K562 (cell line): Measurements from ENCODE around the gene IPO8. TPM values are rescaled to one million over a fixed set of nuclear protein-coding genes. Genes with fewer than 3 reads are reported as not detected.
A peak's percentile ranks its signal among the peaks of the same experiment; 100 is the strongest.

Experiments
- ATF1 ChIP-seq, 2 experiments: fragments of 450-650 bp in 1 of 2; IDR thresholded peaks; 2 replicates each; pipeline ENCODE4 v1.6.1; 2016; ENCODE audit warnings: missing compliant biosample characterization in 1 of 2, missing genetic modification characterization in 1 of 2
- EGR1 ChIP-seq: fragments of 450-650 bp; conservative IDR thresholded peaks from 2 replicates; pipeline ENCODE4 v1.6.1; 2017; ENCODE audit warnings: mild to moderate bottlenecking
- FOXK2 ChIP-seq, 2 experiments: fragments of 450-650 bp; IDR thresholded peaks in 1 of 2; conservative IDR thresholded peaks in 1 of 2; 2 replicates each; pipeline ENCODE4 v1.6.1; 2016; ENCODE audit warnings: low read depth in 2 of 2, mild to moderate bottlenecking in 1 of 2
- GABPA ChIP-seq: fragments of 200-800 bp; sonication (Bioruptor generic); conservative IDR thresholded peaks from 2 replicates; pipeline ENCODE4 v1.6.1; 2016; ENCODE audit warnings: low read depth, missing genetic modification characterization, missing compliant biosample characterization
- GTF2E2 ChIP-seq: fragments of 200-800 bp; sonication (Bioruptor generic); IDR thresholded peaks from 2 replicates; pipeline ENCODE4 v1.6.1; 2016; ENCODE audit warnings: missing genetic modification characterization, missing compliant biosample characterization
- HCFC1 ChIP-seq: IDR thresholded peaks from 2 replicates; pipeline ENCODE4 v1.6.1; 2012; ENCODE audit warnings: low read depth, low read length, improper control_type of control experiment
- HNRNPL ChIP-seq: fragments of 200-400 bp; formaldehyde crosslinking; IDR thresholded peaks from 2 replicates; pipeline ENCODE4 v1.6.1; 2017; ENCODE audit warnings: low read depth, mild to moderate bottlenecking, low read length
- KAT8 ChIP-seq: fragments of 450-650 bp; IDR thresholded peaks from 2 replicates; pipeline ENCODE4 v1.6.1; 2016; ENCODE audit warnings: low read depth, mild to moderate bottlenecking
- MAFK ChIP-seq: IDR thresholded peaks from 2 replicates; pipeline ENCODE4 v1.6.1; 2011; ENCODE audit warnings: low read length, improper control_type of control experiment
- MYNN ChIP-seq, 2 experiments: sonication (generic); formaldehyde crosslinking in 1 of 2; IDR thresholded peaks; 2 replicates each; pipeline versions ENCODE4 v1.5.0 to v1.6.1; 2016 to 2020; ENCODE audit warnings: antibody characterized with exemption in 1 of 2, missing genetic modification reagents in 1 of 2
- RCOR1 ChIP-seq, 2 experiments: IDR thresholded peaks; 2 replicates each; pipeline ENCODE4 v1.6.1; 2012; ENCODE audit warnings: low read depth in 2 of 2, low read length in 2 of 2, borderline replicate concordance in 1 of 2, improper control_type of control experiment in 1 of 2
- SIX5 ChIP-seq, 2 experiments: IDR thresholded peaks; 2 replicates each; pipeline ENCODE4 v1.6.1; 2011; ENCODE audit warnings: low read length in 2 of 2, borderline replicate concordance in 1 of 2, low read depth in 1 of 2, mild to moderate bottlenecking in 1 of 2, moderate library complexity in 1 of 2; ENCODE audit not compliant: insufficient read depth in 1 of 2
- STAG1 ChIP-seq: sonication (generic); formaldehyde crosslinking; IDR thresholded peaks from 2 replicates; pipeline ENCODE4 v1.5.0; 2020; ENCODE audit warnings: missing genetic modification reagents, borderline replicate concordance
- TCF7L2 ChIP-seq: fragments of 150-350 bp; IDR thresholded peaks from 2 replicates; pipeline ENCODE4 v1.6.1; 2016; ENCODE audit warnings: low read depth, mild to moderate bottlenecking, low read length, moderate library complexity
- TOE1 ChIP-seq, 2 experiments: fragments of 450-650 bp in 1 of 2; sonication (generic) in 1 of 2; formaldehyde crosslinking in 1 of 2; IDR thresholded peaks; 2 replicates each; pipeline versions ENCODE4 v1.7.1 to v1.8.0; 2016 to 2022; ENCODE audit warnings: borderline replicate concordance in 2 of 2, mild to moderate bottlenecking in 2 of 2, antibody characterized with exemption in 1 of 2, inconsistent platforms in 1 of 2, low read depth in 1 of 2, missing genetic modification reagents in 1 of 2, moderate library complexity in 1 of 2
- XRCC5 ChIP-seq: fragments of 200-400 bp; formaldehyde crosslinking; IDR thresholded peaks from 2 replicates; pipeline ENCODE4 v1.6.1; 2017; ENCODE audit warnings: low read depth, mild to moderate bottlenecking, low read length
- polyA plus RNA-seq, 8 experiments: library from polyadenylated mRNA; depleted of rRNA in 4 of 8; stranded (reverse) in 5 of 8; unstranded in 3 of 8; fragments of >200 nt; fragmentation: Nextera tagmentation in 2 of 8; fragmentation: Illumina TruSeq in 1 of 8; extraction: Ambion mirVana in 2 of 8; extraction: Trizol in 1 of 8; gene quantifications; 2 replicates each; pipeline versions ENCODE4 v1.2.1 to v1.2.3, GENCODE V29; 2011 to 2014; ENCODE audit warnings: inconsistent platforms in 1 of 8, missing spikeins in 1 of 8
- total RNA-seq, 7 experiments: library from RNA; depleted of rRNA in 6 of 7; stranded (reverse); fragments of >200 nt in 6 of 7; fragmentation: Illumina TruSeq in 2 of 7; extraction: Trizol in 2 of 7; gene quantifications; 2 replicates each; pipeline versions ENCODE4 v1.2.1 to v1.2.3, GENCODE V29; 2011 to 2021; ENCODE audit warnings: low replicate concordance in 1 of 7
- TF ChIP-seq, protein P1 (sequence below): fragments of 450-650 bp; formaldehyde crosslinking; IDR thresholded peaks from 2 replicates; pipeline ENCODE4 v1.4.0; 2020; ENCODE audit warnings: mild to moderate bottlenecking
- TF ChIP-seq, protein P2 (sequence below), 2 experiments: fragments of 250-450 bp in 1 of 2; fragments of 450-650 bp in 1 of 2; sonication (Bioruptor Pico) in 1 of 2; IDR thresholded peaks; 2 replicates each; pipeline versions ENCODE4 v1.6.1 to v1.8.0; 2016 to 2021; ENCODE audit warnings: mild to moderate bottlenecking in 2 of 2, moderate library complexity in 2 of 2, missing compliant biosample characterization in 1 of 2, missing genetic modification characterization in 1 of 2
- TF ChIP-seq, protein P3 (sequence below): fragments of 200-800 bp; sonication (Bioruptor generic); IDR thresholded peaks from 2 replicates; pipeline ENCODE4 v1.6.1; 2017; ENCODE audit warnings: missing genetic modification characterization, missing compliant biosample characterization
- TF ChIP-seq, protein P4 (sequence below): sonication (generic); formaldehyde crosslinking; IDR thresholded peaks from 2 replicates; pipeline ENCODE4 v1.8.0; 2022; ENCODE audit warnings: mild to moderate bottlenecking, missing genetic modification reagents, borderline replicate concordance

The IPO8 gene
- total and polyA plus RNA-seq, 9 of the 15 experiments (the other 6 are each of a cell fraction or from before 2014, with no cell fraction given) = 6.5 to 39.6 (median 24.7) TPM

DNA sequence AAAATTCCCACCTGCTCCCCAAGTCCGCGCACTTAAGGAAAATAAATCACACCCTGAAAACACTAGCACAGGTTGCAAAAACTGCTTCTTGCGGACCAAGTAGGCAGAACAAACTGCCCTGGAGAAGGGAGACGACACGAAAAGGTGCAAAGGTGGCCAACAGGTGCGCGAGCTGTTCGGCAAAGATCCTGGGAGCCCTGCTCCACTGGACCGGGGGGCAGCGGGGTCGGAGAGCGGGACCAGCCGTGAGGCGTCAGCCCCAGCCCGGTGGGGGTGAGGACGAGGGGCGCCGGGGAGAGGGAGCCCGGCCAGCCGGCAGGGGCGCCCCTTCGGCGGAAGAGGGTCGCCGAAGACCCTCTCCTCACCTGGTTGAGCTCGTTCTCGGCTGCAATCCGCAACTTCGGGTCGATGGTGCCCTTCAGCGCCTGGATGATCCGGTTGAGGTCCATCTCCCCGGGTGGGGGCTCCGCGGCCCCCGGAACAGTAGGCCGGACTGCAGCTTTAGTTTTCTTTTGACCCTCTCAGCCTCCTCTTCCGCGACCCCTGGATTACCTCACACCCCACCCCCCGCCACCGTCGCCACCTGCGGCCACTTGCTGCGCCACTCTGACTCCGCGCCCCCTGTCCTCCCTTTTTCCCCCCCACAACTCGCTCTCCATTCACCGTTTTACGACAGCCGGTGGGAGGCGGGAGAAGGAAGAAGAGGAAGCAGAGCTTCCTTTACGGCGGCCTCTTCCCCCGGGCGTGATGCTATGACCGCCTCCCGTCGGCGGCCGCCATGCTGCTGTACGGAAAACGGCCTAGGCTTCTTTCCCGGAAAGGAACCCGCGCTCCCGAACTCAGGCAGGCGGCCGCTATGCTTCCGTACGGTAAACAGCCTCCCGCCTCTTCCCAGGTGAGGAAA is at the start of gene IPO8 (continued):
- TF ChIP-seq MAFK = no peak
- peak; percentile 47 to 52; a peak in 3 of 4 replicates for TF ChIP-seq SIX5 (IDR thresholded peaks at IDR 0.05; ENCODE audit: borderline replicate concordance in 1 of 2, insufficient read depth in 1 of 2, low read depth in 1 of 2, low read length in 2 of 2)
- 0 out of 2 replicates have a peak, but pooled peaks have one; percentile 19 for TF ChIP-seq TOE1 (IDR thresholded peaks at IDR 0.05; ENCODE audit: borderline replicate concordance)
- no peak for TF ChIP-seq TOE1 (CRISPR knock-in tag; IDR thresholded peaks at IDR 0.05; ENCODE audit: borderline replicate concordance, low read depth)
- TF ChIP-seq XRCC5 = no peak; the same call in none of the 2 replicates
- TF ChIP-seq ATF1 (CRISPR knock-in tag; IDR thresholded peaks at IDR 0.05) = no peak
- TF ChIP-seq ATF1 (tag; IDR thresholded peaks at IDR 0.05) = peak; percentile 74
- TF ChIP-seq HCFC1 = peak; percentile 90
- peak; percentile 73 for TF ChIP-seq EGR1
- TF ChIP-seq HNRNPL = no peak
- TF ChIP-seq, protein P1, sequence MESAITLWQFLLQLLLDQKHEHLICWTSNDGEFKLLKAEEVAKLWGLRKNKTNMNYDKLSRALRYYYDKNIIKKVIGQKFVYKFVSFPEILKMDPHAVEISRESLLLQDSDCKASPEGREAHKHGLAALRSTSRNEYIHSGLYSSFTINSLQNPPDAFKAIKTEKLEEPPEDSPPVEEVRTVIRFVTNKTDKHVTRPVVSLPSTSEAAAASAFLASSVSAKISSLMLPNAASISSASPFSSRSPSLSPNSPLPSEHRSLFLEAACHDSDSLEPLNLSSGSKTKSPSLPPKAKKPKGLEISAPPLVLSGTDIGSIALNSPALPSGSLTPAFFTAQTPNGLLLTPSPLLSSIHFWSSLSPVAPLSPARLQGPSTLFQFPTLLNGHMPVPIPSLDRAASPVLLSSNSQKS (CRISPR knock-in tag) = no peak
- TF ChIP-seq GTF2E2 (tag) = peak; percentile 75; the same call in 1 of the 2 replicates
- TF ChIP-seq, protein P2, sequence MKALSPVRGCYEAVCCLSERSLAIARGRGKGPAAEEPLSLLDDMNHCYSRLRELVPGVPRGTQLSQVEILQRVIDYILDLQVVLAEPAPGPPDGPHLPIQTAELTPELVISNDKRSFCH (CRISPR knock-in tag; IDR thresholded peaks at IDR 0.05) = no peak
- TF ChIP-seq, protein P2 (tag; IDR thresholded peaks at IDR 0.05) = peak; percentile 28; the same call in 1 of the 2 replicates
- peak; percentile 68 to 74 for TF ChIP-seq FOXK2 (conservative IDR thresholded peaks at IDR 0.05 in 1 of 2, IDR thresholded peaks at IDR 0.05 in 1 of 2; ENCODE audit: low read depth in 2 of 2)
- peak; percentile 92 for TF ChIP-seq TCF7L2
- TF ChIP-seq STAG1 (CRISPR knock-in tag) = no peak
- TF ChIP-seq, protein P3, sequence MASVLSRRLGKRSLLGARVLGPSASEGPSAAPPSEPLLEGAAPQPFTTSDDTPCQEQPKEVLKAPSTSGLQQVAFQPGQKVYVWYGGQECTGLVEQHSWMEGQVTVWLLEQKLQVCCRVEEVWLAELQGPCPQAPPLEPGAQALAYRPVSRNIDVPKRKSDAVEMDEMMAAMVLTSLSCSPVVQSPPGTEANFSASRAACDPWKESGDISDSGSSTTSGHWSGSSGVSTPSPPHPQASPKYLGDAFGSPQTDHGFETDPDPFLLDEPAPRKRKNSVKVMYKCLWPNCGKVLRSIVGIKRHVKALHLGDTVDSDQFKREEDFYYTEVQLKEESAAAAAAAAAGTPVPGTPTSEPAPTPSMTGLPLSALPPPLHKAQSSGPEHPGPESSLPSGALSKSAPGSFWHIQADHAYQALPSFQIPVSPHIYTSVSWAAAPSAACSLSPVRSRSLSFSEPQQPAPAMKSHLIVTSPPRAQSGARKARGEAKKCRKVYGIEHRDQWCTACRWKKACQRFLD = peak; percentile 60; the same call in 1 of the 2 replicates
- TF ChIP-seq, protein P4, sequence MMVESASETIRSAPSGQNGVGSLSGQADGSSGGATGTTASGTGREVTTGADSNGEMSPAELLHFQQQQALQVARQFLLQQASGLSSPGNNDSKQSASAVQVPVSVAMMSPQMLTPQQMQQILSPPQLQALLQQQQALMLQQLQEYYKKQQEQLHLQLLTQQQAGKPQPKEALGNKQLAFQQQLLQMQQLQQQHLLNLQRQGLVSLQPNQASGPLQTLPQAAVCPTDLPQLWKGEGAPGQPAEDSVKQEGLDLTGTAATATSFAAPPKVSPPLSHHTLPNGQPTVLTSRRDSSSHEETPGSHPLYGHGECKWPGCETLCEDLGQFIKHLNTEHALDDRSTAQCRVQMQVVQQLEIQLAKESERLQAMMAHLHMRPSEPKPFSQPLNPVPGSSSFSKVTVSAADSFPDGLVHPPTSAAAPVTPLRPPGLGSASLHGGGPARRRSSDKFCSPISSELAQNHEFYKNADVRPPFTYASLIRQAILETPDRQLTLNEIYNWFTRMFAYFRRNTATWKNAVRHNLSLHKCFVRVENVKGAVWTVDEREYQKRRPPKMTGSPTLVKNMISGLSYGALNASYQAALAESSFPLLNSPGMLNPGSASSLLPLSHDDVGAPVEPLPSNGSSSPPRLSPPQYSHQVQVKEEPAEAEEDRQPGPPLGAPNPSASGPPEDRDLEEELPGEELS (CRISPR knock-in tag) = no peak
- TF ChIP-seq KAT8 = no peak
- peak in 1 of 2 experiments; percentile 30; a peak in 1 of 4 replicates for TF ChIP-seq RCOR1 (IDR thresholded peaks at IDR 0.05; ENCODE audit: borderline replicate concordance in 1 of 2, low read depth in 2 of 2, low read length in 2 of 2)
- TF ChIP-seq MYNN (IDR thresholded peaks at IDR 0.05) = no peak
- TF ChIP-seq MYNN (CRISPR knock-in tag; IDR thresholded peaks at IDR 0.05) = no peak
- TF ChIP-seq GABPA (tag) = peak; percentile 93
